ENCODE data around the gene SMAD1.

DNA sequence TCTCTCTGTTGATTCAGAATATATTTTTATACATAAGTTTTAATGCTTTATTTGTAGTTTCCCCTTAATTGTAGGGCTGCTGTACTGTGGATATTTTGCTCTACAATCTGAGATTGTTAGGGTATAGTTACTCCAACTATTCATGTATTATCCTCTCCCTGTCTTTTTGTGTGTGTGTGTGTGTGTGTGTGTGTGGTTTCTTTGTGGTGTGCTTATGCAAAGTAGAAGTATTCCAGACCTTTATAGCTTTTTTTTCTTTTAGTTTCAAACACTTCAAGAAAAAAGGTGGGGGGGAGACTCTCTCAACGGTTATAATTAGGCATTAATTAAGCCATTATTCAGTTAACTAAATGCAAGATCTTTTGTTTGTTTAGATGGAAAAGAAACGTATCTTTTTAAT is 6.7 kb downstream of the SMAD1 start:
- TF ChIP-seq NFE2L1 (CRISPR knock-in tag; IDR thresholded peaks at IDR 0.05) = no peak
- no peak for TF ChIP-seq ZNF317 (CRISPR knock-in tag; IDR thresholded peaks at IDR 0.05; ENCODE audit: borderline replicate concordance, low read depth)
- TF ChIP-seq, protein P1, sequence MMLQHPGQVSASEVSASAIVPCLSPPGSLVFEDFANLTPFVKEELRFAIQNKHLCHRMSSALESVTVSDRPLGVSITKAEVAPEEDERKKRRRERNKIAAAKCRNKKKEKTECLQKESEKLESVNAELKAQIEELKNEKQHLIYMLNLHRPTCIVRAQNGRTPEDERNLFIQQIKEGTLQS (CRISPR knock-in tag; conservative IDR thresholded peaks at IDR 0.05) = no peak
- TF ChIP-seq, protein P2, sequence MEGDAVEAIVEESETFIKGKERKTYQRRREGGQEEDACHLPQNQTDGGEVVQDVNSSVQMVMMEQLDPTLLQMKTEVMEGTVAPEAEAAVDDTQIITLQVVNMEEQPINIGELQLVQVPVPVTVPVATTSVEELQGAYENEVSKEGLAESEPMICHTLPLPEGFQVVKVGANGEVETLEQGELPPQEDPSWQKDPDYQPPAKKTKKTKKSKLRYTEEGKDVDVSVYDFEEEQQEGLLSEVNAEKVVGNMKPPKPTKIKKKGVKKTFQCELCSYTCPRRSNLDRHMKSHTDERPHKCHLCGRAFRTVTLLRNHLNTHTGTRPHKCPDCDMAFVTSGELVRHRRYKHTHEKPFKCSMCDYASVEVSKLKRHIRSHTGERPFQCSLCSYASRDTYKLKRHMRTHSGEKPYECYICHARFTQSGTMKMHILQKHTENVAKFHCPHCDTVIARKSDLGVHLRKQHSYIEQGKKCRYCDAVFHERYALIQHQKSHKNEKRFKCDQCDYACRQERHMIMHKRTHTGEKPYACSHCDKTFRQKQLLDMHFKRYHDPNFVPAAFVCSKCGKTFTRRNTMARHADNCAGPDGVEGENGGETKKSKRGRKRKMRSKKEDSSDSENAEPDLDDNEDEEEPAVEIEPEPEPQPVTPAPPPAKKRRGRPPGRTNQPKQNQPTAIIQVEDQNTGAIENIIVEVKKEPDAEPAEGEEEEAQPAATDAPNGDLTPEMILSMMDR (IDR thresholded peaks at IDR 0.05) = no peak
- TF ChIP-seq PRDM15 (CRISPR knock-in tag; IDR thresholded peaks at IDR 0.05) = no peak
- TF ChIP-seq USF1 (CRISPR knock-in tag; IDR thresholded peaks at IDR 0.05) = no peak
- no peak for TF ChIP-seq ZNF232 (CRISPR knock-in tag; IDR thresholded peaks at IDR 0.05)
- TF ChIP-seq, protein P3, sequence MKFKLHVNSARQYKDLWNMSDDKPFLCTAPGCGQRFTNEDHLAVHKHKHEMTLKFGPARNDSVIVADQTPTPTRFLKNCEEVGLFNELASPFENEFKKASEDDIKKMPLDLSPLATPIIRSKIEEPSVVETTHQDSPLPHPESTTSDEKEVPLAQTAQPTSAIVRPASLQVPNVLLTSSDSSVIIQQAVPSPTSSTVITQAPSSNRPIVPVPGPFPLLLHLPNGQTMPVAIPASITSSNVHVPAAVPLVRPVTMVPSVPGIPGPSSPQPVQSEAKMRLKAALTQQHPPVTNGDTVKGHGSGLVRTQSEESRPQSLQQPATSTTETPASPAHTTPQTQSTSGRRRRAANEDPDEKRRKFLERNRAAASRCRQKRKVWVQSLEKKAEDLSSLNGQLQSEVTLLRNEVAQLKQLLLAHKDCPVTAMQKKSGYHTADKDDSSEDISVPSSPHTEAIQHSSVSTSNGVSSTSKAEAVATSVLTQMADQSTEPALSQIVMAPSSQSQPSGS (CRISPR knock-in tag; IDR thresholded peaks at IDR 0.05; ENCODE audit: borderline replicate concordance, low read depth) = no peak
- no peak for TF ChIP-seq CREM (CRISPR knock-in tag; IDR thresholded peaks at IDR 0.05)
- TF ChIP-seq JUN (CRISPR knock-in tag; IDR thresholded peaks at IDR 0.05) = no peak
- TF ChIP-seq ARID4B (CRISPR knock-in tag; IDR thresholded peaks at IDR 0.05; ENCODE audit: borderline replicate concordance) = no peak
- TF ChIP-seq CREB1 (CRISPR knock-in tag; IDR thresholded peaks at IDR 0.05) = no peak
